HL-60/S4 (cell line): Measurements from ENCODE around the gene INSYN1.
"Not testable (repeated sequence)": the region's sequence is repeated elsewhere in the genome, so short reads cannot be mapped to it uniquely, and the experiment has no call there.

Source experiments
- in situ Hi-C: fragments of 300-500 bp; cut with MboI; formaldehyde crosslinking; loops from 2 replicates; pipeline ENCODE4 v1.14.3; 2022; ENCODE audit warnings: low sequenced_read_pairs

Gene INSYN1, protein sequence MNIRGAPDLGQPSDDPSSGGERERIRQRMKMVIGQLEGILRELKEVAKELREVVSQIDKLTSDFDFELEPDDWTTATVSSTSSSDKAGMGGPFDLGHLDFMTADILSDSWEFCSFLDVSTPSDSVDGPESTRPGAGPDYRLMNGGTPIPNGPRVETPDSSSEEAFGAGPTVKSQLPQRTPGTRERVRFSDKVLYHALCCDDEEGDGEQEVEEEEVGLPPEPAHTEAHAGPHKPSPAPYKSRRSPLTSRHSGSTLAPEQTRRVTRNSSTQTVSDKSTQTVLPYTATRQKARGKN

DNA sequence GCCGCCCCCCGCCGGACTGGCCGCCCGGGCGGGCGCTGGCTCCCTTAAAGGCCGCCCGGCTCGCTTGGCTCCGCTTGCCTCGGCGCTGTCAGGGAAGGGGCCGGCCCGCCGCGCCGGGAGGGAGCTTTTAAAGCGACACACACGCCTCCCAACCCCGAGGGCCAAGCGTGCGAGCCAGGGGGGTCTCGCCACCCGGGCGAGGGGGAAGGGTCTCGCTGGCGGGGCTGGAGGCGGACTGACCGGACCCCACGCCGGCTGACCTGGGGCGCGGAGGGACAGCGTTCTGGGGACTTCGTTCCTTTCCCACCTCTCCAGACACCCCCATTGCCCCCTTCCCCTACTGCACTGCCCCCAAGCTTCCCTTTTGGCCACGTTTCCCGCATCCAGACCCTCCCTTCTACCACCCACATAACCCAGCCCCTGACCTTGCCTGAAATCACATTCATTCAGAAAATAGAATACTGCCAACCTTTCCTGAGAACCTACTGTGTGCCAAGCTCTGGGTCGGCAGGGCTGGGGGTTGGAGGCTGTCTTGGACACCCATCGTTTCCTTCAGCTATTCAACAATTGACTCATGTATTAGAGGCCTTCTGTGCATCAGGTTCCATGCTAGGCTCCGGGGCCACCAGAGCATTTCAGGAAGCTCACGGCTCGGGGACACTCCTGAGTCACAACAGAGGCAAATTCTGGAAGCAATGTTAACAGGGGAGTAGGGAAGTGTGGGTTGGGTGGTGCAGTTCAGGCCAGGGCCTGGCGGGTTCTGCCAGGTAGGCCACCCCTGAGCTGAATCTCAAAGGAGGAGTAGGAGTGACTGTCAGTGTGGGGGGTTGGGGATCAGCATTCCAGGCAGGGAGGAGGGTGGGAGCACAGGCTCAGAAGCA, at the start of gene INSYN1:
Gene INSYN1, minus strand, starts transcription at position 102 of the 881 bp plus-strand sequence. CDS start 2,221 bp downstream, outside the sequence.
- in situ Hi-C loops, result no loop called here

DNA sequence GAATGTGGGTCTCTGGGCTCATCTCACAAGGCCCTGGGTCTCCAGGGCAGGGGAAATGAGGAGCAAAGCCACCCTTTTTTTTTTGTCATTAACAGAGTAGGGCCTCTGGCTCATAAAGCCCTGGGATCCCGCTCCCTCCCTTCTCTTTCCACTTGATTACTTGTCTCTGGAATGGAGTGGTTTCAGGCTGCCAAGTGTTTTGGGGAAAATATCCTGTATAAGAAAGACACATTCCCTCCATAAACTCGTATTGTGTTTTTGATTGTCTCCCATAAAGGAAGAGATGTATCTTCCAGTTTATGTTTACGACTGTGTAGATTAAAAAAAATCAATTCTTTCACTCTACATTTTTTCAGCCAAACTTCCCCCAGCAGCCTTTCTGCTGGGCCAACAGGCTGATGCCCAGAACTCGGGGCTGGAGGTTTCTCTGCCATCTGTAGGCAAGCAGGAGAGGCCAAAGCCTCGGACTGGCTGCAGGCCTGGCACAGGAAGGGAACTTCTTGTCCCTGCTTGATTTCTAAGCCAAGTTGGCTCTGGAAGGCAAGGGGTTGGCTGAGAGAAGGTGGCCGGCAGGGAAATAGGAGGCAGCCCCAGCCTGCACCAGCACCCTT, 49.4 kb upstream of the INSYN1 start:
- in situ Hi-C loops, result no loop called here

GRCh38 chr15:73800662-73801345, 47.7 kb upstream of the INSYN1 start:
- in situ Hi-C loops, result no loop called here

- in situ Hi-C loops, result no loop called here
Measured at GRCh38 chr15:73799466-73799865, 46.3 kb upstream of the INSYN1 start.

- in situ Hi-C loops, result no loop called here
Measured at GRCh38 chr15:73797366-73798158, 44.4 kb upstream of the INSYN1 start.

- in situ Hi-C loops, result no loop called here
Measured at GRCh38 chr15:73796331-73796831, 43.2 kb upstream of the INSYN1 start.

- in situ Hi-C loops, result no loop called here
Measured at GRCh38 chr15:73794443-73795133, 41.4 kb upstream of the INSYN1 start.

DNA sequence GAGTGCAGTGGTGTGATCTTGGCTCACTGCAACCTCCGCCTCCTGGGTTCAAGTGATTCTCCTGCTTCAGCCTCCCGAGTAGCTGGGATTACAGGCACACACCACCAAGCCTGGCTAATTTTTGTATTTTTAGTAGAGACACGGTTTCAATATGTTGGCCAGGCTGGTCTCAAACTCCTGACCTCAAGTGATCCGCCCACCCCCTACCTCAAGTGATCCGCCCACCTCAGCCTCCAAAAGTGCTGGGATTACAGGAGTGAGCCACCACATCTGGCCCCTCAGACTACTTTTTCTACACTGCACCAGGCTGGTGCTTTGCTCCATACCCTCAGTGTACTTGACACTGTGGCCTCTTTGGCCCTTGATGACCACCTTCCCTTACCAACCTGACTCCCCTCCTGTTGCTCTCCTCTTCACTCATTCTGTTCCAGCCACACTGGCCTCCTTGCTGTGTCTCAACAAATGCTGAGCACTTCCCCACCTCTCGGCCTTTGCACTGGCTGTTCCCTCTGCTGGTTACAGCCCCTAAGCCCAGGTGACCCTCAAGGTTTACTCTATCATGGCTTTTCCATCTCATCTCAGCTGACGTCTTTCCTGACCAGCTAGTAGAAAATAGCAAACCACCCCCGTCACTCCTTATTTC, 39.9 kb upstream of the INSYN1 start:
- in situ Hi-C loops, result not testable (repeated sequence)

DNA sequence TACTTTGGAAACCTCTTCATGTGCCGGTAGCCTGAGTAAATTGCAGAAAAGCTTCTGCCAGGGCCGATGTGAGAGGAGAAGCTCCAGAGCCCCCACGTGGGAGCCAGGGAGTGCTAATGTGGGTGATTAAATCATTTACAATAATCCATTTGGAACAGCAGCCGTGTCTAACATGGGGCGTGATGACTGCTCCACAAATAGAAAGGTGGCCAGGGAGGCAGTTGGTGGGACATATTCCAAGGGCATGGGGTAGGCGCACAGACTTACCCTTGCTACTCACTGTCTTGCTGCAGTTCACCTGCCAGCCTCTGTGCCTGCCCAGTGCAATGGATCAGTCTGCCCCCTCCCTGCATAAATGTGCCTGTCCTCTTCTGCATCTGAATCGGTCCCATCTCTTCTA, 39.3 kb upstream of the INSYN1 start:
- in situ Hi-C loops, result no loop called here

DNA sequence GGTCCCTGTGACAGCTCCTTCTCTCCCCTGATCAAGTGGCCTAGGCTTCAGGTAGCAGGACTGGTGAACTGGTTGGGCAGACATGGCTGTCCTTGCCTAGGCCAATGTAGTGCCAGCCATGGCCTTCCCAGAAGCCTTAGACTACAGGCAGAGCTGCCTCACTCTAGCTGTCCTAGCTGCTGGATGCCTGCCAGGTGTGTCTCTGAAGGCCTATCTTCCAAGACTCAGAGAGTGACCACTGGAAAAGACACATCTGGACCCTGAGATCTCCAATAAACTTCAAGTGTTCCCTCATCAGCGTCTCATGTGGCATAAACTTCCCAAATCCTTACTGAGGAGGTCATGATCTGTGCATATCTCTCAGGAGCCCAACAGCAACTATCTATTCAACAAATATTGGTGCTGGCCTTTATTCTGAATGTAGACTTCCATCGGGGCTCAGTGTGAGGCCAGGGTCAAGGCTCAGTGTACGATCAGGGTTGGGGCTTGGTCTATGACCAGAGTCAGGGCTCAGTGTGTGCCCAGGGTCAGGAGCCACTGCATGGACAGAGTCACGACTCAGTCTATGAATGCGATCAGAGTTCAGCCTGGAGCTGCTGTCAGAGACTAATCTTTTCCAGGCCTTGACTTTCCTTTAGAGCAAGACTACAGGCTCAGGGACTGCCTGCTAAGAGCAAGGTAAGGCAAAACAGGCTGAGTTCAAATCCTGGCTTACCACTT, 36.5 kb upstream of the INSYN1 start:
- in situ Hi-C loops, result no loop called here

DNA sequence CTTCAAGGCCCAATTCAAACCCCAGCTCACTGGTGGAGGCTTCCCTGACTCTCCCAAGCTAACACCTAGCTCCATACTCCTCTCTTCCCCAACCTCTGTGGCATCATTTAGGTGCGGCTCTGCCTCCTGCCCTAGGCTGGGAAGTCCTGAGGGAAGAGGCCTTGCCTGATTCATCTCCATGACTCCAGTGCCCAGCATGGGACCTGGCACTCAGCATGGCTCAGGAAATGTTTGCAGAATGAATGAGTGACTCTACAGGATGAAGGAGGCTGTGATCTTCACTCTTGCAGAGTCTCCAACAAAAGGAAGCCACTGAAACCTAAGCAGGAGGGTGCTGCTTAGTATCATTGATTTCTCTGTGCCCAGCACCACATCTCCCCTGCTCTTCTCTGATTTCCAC, 34.5 kb upstream of the INSYN1 start:
- in situ Hi-C loops, result no loop called here

- in situ Hi-C loops, result no loop called here
Measured at GRCh38 chr15:73786538-73786937, 33.4 kb upstream of the INSYN1 start.

DNA sequence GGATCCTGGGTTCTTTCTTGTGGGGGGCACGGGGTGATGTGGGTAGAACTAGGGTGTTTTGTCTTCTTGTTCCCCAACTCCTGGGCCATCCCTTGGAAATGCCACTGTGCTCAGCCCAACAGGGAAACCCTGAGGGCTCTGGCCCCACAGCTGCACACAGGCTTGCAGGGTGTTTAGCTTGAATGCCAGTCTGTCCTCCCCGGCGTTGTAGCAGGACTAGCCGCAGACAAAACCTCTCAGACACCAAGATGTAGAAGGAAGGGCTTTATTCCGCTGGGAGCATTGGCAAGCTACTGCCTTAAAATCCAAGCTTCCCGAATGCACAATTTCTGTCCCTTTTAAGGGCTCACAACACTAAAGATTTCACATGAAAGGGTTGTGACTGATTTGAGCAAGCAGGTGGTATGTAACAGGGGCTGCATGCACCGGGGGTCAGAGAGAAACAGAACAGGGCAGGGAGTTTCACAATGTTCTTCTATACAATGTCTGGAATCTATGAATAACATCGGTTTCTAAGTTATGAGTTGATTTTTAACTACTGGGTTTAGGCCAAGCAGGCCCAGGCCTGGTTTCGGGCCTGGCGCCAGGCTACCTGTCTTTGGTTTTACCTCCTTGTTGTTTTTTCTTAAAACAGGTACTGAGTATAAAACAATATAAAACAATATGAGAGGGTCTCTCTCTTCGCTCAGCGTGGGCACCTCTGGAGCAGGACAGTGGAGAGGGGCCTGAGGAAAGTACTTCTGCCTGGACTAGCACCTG, 32.3 kb upstream of the INSYN1 start:
- in situ Hi-C loops, result not testable (repeated sequence)

DNA sequence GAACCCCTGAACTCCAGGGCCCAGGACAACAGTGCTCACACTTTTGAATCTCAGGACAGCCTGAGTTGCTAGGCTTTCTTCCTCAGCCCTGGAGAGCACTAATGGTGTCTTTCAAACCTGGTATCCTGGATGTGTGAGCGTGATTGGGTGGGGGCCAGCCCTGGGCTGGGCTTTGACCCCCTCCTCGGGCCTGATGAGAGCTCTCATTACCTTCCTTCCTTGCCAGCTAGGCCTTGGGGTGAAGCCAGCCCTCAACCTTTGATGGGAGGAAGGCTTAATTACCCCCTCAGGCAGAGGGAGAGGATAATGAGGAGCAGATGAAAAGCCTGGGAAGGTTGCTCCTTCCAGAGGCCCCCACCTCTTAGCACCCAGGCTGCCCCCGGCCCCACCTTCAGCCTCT, 31.1 kb upstream of the INSYN1 start:
- in situ Hi-C loops, result no loop called here

GRCh38 chr15:73782344-73782959, 29.3 kb upstream of the INSYN1 start:
- in situ Hi-C loops, result no loop called here

GRCh38 chr15:73781038-73781925, 28.1 kb upstream of the INSYN1 start:
- in situ Hi-C loops, result no loop called here
